GM12878 (cell line): ENCODE data around the gene FTH1. TPM values are rescaled to one million over a fixed set of nuclear protein-coding genes. Genes with fewer than 3 reads are reported as not detected.

ENCODE experiments used
- ATAC-seq: fragments of 200-7000 bp; cut with Tn5 transposase; 3 replicates; pipeline ENCODE4 v1.9.1; 2020; ENCODE audit warnings: mild to moderate bottlenecking, moderate library complexity
- BruUV-seq: library from RNA; stranded (reverse); fragments of 400-500 nt; replicated peaks from 2 replicates; lab custom pipeline; 2021; lab: Mats Ljungman, UMichigan
- CTCF ChIA-PET: fragments of 300-600 bp; sonication (Branson Sonifier 250); formaldehyde crosslinking; extraction: SDS; loops from one replicate; lab custom pipeline; 2021; ENCODE audit warnings: inconsistent platforms; lab: Yijun Ruan, JAX
- POLR2A ChIA-PET: fragments of 350-600 bp; formaldehyde crosslinking; extraction: SDS; loops from one replicate; lab custom pipeline; 2021; ENCODE audit warnings: inconsistent platforms; lab: Charles Lee
- RAD21 ChIA-PET: fragments of 300-600 bp; sonication (Branson Sonifier 250); formaldehyde crosslinking; loops from one replicate; lab custom pipeline; 2023; ENCODE audit warnings: antibody characterized with exemption; ENCODE audit not compliant: unreplicated experiment; lab: Charles Lee
- SMC1A ChIA-PET: fragments of 300-600 bp; sonication (Branson Sonifier 250); formaldehyde crosslinking; loops from one replicate; lab custom pipeline; 2023; ENCODE audit not compliant: unreplicated experiment, uncharacterized antibody; lab: Charles Lee
- DNase-seq: peaks from one replicate; pipeline ENCODE4 v3.0.0-alpha.2; 2011; ENCODE audit warnings: low read depth, low spot score
- FAIRE-seq: peaks from 3 replicates; lab custom pipeline; 2011; peaks lifted over from hg19 to GRCh38; lab: Jason Lieb, UNC
- H2AFZ ChIP-seq: 2 replicates; pipeline ENCODE4 v1.6.0; 2011; ENCODE audit warnings: low read depth, low read length, control low read depth; ENCODE audit not compliant: control insufficient read depth
- H3K27ac ChIP-seq: 2 replicates; pipeline ENCODE4 v1.5.1; 2011; ENCODE audit warnings: control low read depth; ENCODE audit not compliant: control insufficient read depth, insufficient read depth
- H3K27me3 ChIP-seq, 2 experiments: replicated peaks in 1 of 2; 2 replicates each; pipeline versions ENCODE4 v1.6.0 to v1.6.1; 2011; ENCODE audit warnings: low read length in 1 of 2; ENCODE audit not compliant: control insufficient read depth in 2 of 2, insufficient read depth in 2 of 2
- H3K36me3 ChIP-seq, 2 experiments: 2 replicates each; pipeline ENCODE4 v1.5.1; 2011; ENCODE audit warnings: low read length in 1 of 2; ENCODE audit not compliant: control insufficient read depth in 2 of 2, insufficient read depth in 2 of 2
- H3K4me1 ChIP-seq: 2 replicates; pipeline ENCODE4 v1.6.1; 2011; ENCODE audit warnings: mild to moderate bottlenecking, low read length, moderate library complexity, mixed read lengths; ENCODE audit not compliant: control insufficient read depth, insufficient read depth
- H3K4me2 ChIP-seq: 2 replicates; pipeline ENCODE4 v1.6.0; 2011; ENCODE audit warnings: control low read depth; ENCODE audit not compliant: control insufficient read depth, insufficient read depth
- H3K4me3 ChIP-seq: fragments of 200-600 bp; sonication (generic); 2 replicates; pipeline ENCODE4 v1.5.1; 2016
- H3K79me2 ChIP-seq: 2 replicates; pipeline ENCODE4 v1.6.0; 2011; ENCODE audit warnings: low read length; ENCODE audit not compliant: control insufficient read depth, insufficient read depth
- H3K9ac ChIP-seq: 2 replicates; pipeline ENCODE4 v1.8.0; 2011; ENCODE audit warnings: low read length, control low read depth, mixed read lengths; ENCODE audit not compliant: control insufficient read depth, insufficient read depth
- H3K9me3 ChIP-seq: replicated peaks from 3 replicates; pipeline ENCODE4 v1.5.1; 2011; ENCODE audit warnings: mild to moderate bottlenecking, low read length; ENCODE audit not compliant: control insufficient read depth, insufficient read depth
- H4K20me1 ChIP-seq: 2 replicates; pipeline ENCODE4 v1.6.0; 2011; ENCODE audit not compliant: control insufficient read depth, insufficient read depth
- MTA3 ChIP-seq: IDR thresholded peaks from 2 replicates; pipeline ENCODE4 v1.6.1; 2012; ENCODE audit warnings: low read length, inconsistent platforms, borderline replicate concordance
- PML ChIP-seq: IDR thresholded peaks from 2 replicates; pipeline ENCODE4 v1.6.1; 2012; ENCODE audit warnings: low read length, inconsistent platforms
- REST ChIP-seq: IDR thresholded peaks from 2 replicates; pipeline ENCODE4 v1.6.1; 2012; ENCODE audit warnings: mild to moderate bottlenecking, low read depth, low read length
- SREBF2 ChIP-seq: IDR thresholded peaks from 2 replicates; pipeline ENCODE4 v1.6.1; 2012; ENCODE audit warnings: mild to moderate bottlenecking, low read length
- WGBS: methylation state at CpG from one replicate; pipeline ENCODE4 v1.1.6; 2016; ENCODE audit warnings: low lambda C conversion rate; ENCODE audit not compliant: insufficient replicate concordance, insufficient coverage; ENCODE audit errors: missing lambda C conversion rate; 5-methylcytosine and 5-hydroxymethylcytosine counted together
- in situ Hi-C: fragments of 300-500 bp; cut with MboI; formaldehyde crosslinking; loops from 9 replicates; pipeline ENCODE4 v1.14.3; 2018; ENCODE audit warnings: mixed read lengths
- intact Hi-C: fragments of 100-400 bp; cut with micrococcal nuclease; formaldehyde crosslinking; loops from one replicate; pipeline ENCODE4 v1.14.2; 2022; ENCODE audit not compliant: unreplicated experiment
- polyA plus RNA-seq, 11 experiments: library from polyadenylated mRNA; depleted of rRNA in 4 of 11; unstranded in 6 of 11; stranded (reverse) in 5 of 11; fragments of >200 nt; fragmentation: Nextera tagmentation in 4 of 11; fragmentation: Illumina TruSeq in 1 of 11; extraction: Ambion mirVana in 4 of 11; extraction: Trizol in 1 of 11; gene quantifications; 1 replicate in 1 of 11; 2 replicates in 10 of 11; pipeline versions ENCODE4 v1.2.1 to v1.2.3, GENCODE V29; 2011 to 2016; ENCODE audit warnings: inconsistent platforms in 2 of 11, missing spikeins in 2 of 11, low read depth in 1 of 11
- total RNA-seq, 4 experiments: library from RNA; depleted of rRNA in 3 of 4; stranded (reverse); fragments of >200 nt in 3 of 4; fragmentation: Illumina TruSeq in 1 of 4; extraction: Trizol in 1 of 4; gene quantifications; 2 replicates each; pipeline versions ENCODE4 v1.2.1 to v1.2.3, GENCODE V29; 2013 to 2021

Gene FTH1
- total and polyA plus RNA-seq, 10 of the 15 experiments (the other 5 are each of a cell fraction or from before 2014, with no cell fraction given) = 289 to 4,154 (median 960) TPM

GRCh38 chr11:61961570-61962212 is 5.7 kb downstream of the FTH1 start:
- in situ Hi-C loops = no loop called here
- no peak for FAIRE-seq
- TF ChIP-seq REST (no peak), SREBF2 (no peak), PML (no peak), MTA3 (no peak)
- TF ChIP-seq, all 136 proteins: peak for 0
- no peak overlapping the region for H2AFZ ChIP-seq
- ChIA-PET POLR2A (interaction anchor here (2.8 kb wide), 1 partner anchor 10 kb away, joined by 10 read pairs; no protein-coding TSS in a partner anchor), CTCF (interaction anchor here (0.6 to 1.7 kb wide), 9 partner anchors 11 to 1208 kb away, joined by 3 to 6 read pairs (median 4); no protein-coding TSS in a partner anchor), RAD21 (interaction anchor here (1.5 kb wide), 1 partner anchor 119 kb away, joined by 3 read pairs; no protein-coding TSS in a partner anchor), SMC1A (interaction anchor here (0.8 to 3.7 kb wide), 2 partner anchors 9 to 119 kb away, joined by 4 to 20 read pairs; no protein-coding TSS in a partner anchor)
- no peak overlapping the region for H3K4me3 ChIP-seq
- 98% methylated on average over 8 of the region's 8 CpGs for WGBS
- peaks cover 6 to 16% of the 10 kb centered on the region in 2 experiments for H3K36me3 ChIP-seq
- H3K9ac ChIP-seq = no peak overlapping the region
- BruUV-seq = no TSS peak
- intact Hi-C loops = no loop called here
- DNase-seq = no peak
- no peak for ATAC-seq
- H3K9me3 ChIP-seq = no peaks in the 10 kb centered on the region
- H4K20me1 ChIP-seq = peaks cover 8% of the 10 kb centered on the region
- H3K27me3 ChIP-seq = no peaks in the 10 kb centered on the region
- H3K79me2 ChIP-seq = peaks cover 21% of the 10 kb centered on the region
- H3K27ac ChIP-seq = no peak overlapping the region
- H3K4me2 ChIP-seq = no peak overlapping the region
- H3K4me1 ChIP-seq = peaks cover 23% of the 10 kb centered on the region
